Stimulated activated CD4-positive, alpha-beta T cell treated with anti-CD3 and anti-CD28 coated beads, Interleukin-15, amount 100 ng/mL, for 24 hours (primary cell): Measurements from ENCODE around the gene PI4KA.
"Not testable (repeated sequence)": the region's sequence is repeated elsewhere in the genome, so short reads cannot be mapped to it uniquely, and the experiment has no call there.

ENCODE experiments used
- DNase-seq: peaks from one replicate; pipeline ENCODE4 v3.0.0-alpha.2; 2020

Gene PI4KA

GRCh38 chr22:20720692-20721408 lies 137.8 kb downstream of the PI4KA start:
- no peak for DNase-seq

GRCh38 chr22:20718727-20719126 lies 139.9 kb downstream of the PI4KA start:
- not testable (repeated sequence) for DNase-seq

- DNase-seq = not testable (repeated sequence)
Observed at GRCh38 chr22:20717981-20718380, 140.6 kb downstream of the PI4KA start.

- DNase-seq = not testable (repeated sequence)
Observed at GRCh38 chr22:20717213-20717866, 141.3 kb downstream of the PI4KA start.

- DNase-seq = not testable (repeated sequence)
Observed at GRCh38 chr22:20713116-20713515, 145.5 kb downstream of the PI4KA start.

GRCh38 chr22:20709966-20710365 lies 148.6 kb downstream of the PI4KA start:
- DNase-seq = not testable (repeated sequence)

- not testable (repeated sequence) for DNase-seq
Observed at GRCh38 chr22:20707549-20708118, 151.0 kb downstream of the PI4KA start.

- DNase-seq = peak; percentile 15
Observed at GRCh38 chr22:20703816-20704609, 154.6 kb downstream of the PI4KA start.

GRCh38 chr22:20703414-20703806 lies 155.2 kb downstream of the PI4KA start:
- peak; percentile 71 for DNase-seq

- DNase-seq = peak; percentile 97
Observed at GRCh38 chr22:20702546-20703413, 155.8 kb downstream of the PI4KA start.

- DNase-seq = peak; percentile 28
Observed at GRCh38 chr22:20702175-20702545, 156.5 kb downstream of the PI4KA start.

- not testable (repeated sequence) for DNase-seq
Observed at GRCh38 chr22:20701680-20702136, 156.9 kb downstream of the PI4KA start.

GRCh38 chr22:20700347-20700746 lies 158.3 kb downstream of the PI4KA start:
- not testable (repeated sequence) for DNase-seq

GRCh38 chr22:20699856-20700255 lies 158.8 kb downstream of the PI4KA start:
- DNase-seq = not testable (repeated sequence)

GRCh38 chr22:20697481-20698113 lies 161.0 kb downstream of the PI4KA start:
- DNase-seq = peak; percentile 82

GRCh38 chr22:20696056-20696455 lies 162.6 kb downstream of the PI4KA start:
- DNase-seq = not testable (repeated sequence)

- not testable (repeated sequence) for DNase-seq
Observed at GRCh38 chr22:20695205-20695604, 163.4 kb downstream of the PI4KA start.

GRCh38 chr22:20694256-20694655 lies 164.4 kb downstream of the PI4KA start:
- DNase-seq = not testable (repeated sequence)

- not testable (repeated sequence) for DNase-seq
Observed at GRCh38 chr22:20692926-20693325, 165.7 kb downstream of the PI4KA start.

GRCh38 chr22:20690586-20691317 lies 167.9 kb downstream of the PI4KA start:
- not testable (repeated sequence) for DNase-seq
